ENCODE measurements around the gene VSIR. TPM values are rescaled to one million over a fixed set of nuclear protein-coding genes. Genes with fewer than 3 reads are reported as not detected.

VSIR gene
- total RNA-seq, 1 experiment from 2014 or later: 18.5 TPM

- no peaks in the 10 kb centered on the region for H4K20me1 ChIP-seq (ENCODE audit: insufficient read depth)
- no peaks in the 10 kb centered on the region for H3K27me3 ChIP-seq (ENCODE audit: insufficient read depth, low read length)
- no peaks in the 10 kb centered on the region for H3K79me2 ChIP-seq (ENCODE audit: insufficient read depth, low read length)
- H3K4me3 ChIP-seq (replicated peaks in 1 of 2; ENCODE audit: low read depth in 1 of 2, low read length in 2 of 2): no peak overlapping the region
- ChIA-PET POLR2A (no interaction called here), RAD21 (ENCODE audit: low non-redundant PET in 1 of 2, low total read pairs in 2 of 2, uncharacterized antibody in 2 of 2, unreplicated experiment in 2 of 2) (no interaction called here), CTCF (interaction anchor here (1.2 kb wide), 1 partner anchor 16 kb away, joined by 4 read pairs; no protein-coding TSS in a partner anchor)
- no peak overlapping the region for H3K27ac ChIP-seq (ENCODE audit: low read depth, low read length)
- BruUV-seq (replicated peaks): no TSS peak
- H3K9ac ChIP-seq (ENCODE audit: low read length): no peak overlapping the region
- no peak overlapping the region for H3K4me2 ChIP-seq (ENCODE audit: low read length)
- peaks cover 0 to 14% of the 10 kb centered on the region in 2 experiments; a peak in 2 of 4 replicates for H3K4me1 ChIP-seq (ENCODE audit: control insufficient read depth in 1 of 2, insufficient read depth in 2 of 2, low read length in 2 of 2)
- TF ChIP-seq, protein P1, sequence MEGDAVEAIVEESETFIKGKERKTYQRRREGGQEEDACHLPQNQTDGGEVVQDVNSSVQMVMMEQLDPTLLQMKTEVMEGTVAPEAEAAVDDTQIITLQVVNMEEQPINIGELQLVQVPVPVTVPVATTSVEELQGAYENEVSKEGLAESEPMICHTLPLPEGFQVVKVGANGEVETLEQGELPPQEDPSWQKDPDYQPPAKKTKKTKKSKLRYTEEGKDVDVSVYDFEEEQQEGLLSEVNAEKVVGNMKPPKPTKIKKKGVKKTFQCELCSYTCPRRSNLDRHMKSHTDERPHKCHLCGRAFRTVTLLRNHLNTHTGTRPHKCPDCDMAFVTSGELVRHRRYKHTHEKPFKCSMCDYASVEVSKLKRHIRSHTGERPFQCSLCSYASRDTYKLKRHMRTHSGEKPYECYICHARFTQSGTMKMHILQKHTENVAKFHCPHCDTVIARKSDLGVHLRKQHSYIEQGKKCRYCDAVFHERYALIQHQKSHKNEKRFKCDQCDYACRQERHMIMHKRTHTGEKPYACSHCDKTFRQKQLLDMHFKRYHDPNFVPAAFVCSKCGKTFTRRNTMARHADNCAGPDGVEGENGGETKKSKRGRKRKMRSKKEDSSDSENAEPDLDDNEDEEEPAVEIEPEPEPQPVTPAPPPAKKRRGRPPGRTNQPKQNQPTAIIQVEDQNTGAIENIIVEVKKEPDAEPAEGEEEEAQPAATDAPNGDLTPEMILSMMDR (IDR thresholded peaks at IDR 0.05 in 2 of 3, conservative IDR thresholded peaks at IDR 0.05 in 1 of 3; ENCODE audit: borderline replicate concordance in 1 of 3, insufficient read depth in 1 of 3, low read depth in 2 of 3, low read length in 2 of 3): no peak
- no peak for TF ChIP-seq POLR2AphosphoS5 (IDR thresholded peaks at IDR 0.05; ENCODE audit: low read depth, low read length)
- TF ChIP-seq EZH2 (IDR thresholded peaks at IDR 0.05): no peak
- TF ChIP-seq EZH2phosphoT487 (IDR thresholded peaks at IDR 0.05; ENCODE audit: borderline replicate concordance): no peak
- no peak for TF ChIP-seq ZNF274 (IDR thresholded peaks at IDR 0.05; ENCODE audit: low read depth, low read length)
- TF ChIP-seq SIN3A (IDR thresholded peaks at IDR 0.05; ENCODE audit: low read depth): no peak
- TF ChIP-seq ZFX (IDR thresholded peaks at IDR 0.05): no peak
- no peak for TF ChIP-seq CBX3 (IDR thresholded peaks at IDR 0.05; ENCODE audit: low read depth)
- no peak for TF ChIP-seq EGR1 (IDR thresholded peaks at IDR 0.05; ENCODE audit: low read depth)
- no peak for TF ChIP-seq SP1 (IDR thresholded peaks at IDR 0.05; ENCODE audit: low read depth)
- no peak for TF ChIP-seq POLR2A (IDR thresholded peaks at IDR 0.05; ENCODE audit: borderline replicate concordance, extremely low read depth, insufficient read depth, insufficient read length)
- TF ChIP-seq JUND (IDR thresholded peaks at IDR 0.05): no peak
- TF ChIP-seq YY1 (IDR thresholded peaks at IDR 0.05; ENCODE audit: extremely low read depth, insufficient replicate concordance, low read depth, low read length): no peak
- TF ChIP-seq, protein P2, sequence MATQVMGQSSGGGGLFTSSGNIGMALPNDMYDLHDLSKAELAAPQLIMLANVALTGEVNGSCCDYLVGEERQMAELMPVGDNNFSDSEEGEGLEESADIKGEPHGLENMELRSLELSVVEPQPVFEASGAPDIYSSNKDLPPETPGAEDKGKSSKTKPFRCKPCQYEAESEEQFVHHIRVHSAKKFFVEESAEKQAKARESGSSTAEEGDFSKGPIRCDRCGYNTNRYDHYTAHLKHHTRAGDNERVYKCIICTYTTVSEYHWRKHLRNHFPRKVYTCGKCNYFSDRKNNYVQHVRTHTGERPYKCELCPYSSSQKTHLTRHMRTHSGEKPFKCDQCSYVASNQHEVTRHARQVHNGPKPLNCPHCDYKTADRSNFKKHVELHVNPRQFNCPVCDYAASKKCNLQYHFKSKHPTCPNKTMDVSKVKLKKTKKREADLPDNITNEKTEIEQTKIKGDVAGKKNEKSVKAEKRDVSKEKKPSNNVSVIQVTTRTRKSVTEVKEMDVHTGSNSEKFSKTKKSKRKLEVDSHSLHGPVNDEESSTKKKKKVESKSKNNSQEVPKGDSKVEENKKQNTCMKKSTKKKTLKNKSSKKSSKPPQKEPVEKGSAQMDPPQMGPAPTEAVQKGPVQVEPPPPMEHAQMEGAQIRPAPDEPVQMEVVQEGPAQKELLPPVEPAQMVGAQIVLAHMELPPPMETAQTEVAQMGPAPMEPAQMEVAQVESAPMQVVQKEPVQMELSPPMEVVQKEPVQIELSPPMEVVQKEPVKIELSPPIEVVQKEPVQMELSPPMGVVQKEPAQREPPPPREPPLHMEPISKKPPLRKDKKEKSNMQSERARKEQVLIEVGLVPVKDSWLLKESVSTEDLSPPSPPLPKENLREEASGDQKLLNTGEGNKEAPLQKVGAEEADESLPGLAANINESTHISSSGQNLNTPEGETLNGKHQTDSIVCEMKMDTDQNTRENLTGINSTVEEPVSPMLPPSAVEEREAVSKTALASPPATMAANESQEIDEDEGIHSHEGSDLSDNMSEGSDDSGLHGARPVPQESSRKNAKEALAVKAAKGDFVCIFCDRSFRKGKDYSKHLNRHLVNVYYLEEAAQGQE (IDR thresholded peaks at IDR 0.05; ENCODE audit: low read depth): no peak
- TF ChIP-seq, protein P3, sequence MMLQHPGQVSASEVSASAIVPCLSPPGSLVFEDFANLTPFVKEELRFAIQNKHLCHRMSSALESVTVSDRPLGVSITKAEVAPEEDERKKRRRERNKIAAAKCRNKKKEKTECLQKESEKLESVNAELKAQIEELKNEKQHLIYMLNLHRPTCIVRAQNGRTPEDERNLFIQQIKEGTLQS (IDR thresholded peaks at IDR 0.05): no peak
- TF ChIP-seq, protein P4, sequence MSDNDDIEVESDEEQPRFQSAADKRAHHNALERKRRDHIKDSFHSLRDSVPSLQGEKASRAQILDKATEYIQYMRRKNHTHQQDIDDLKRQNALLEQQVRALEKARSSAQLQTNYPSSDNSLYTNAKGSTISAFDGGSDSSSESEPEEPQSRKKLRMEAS (IDR thresholded peaks at IDR 0.05): no peak
- TF ChIP-seq TCF7L2 (IDR thresholded peaks at IDR 0.05; ENCODE audit: borderline replicate concordance, extremely low read depth, insufficient read depth, insufficient read length): no peak
- H3K9me3 ChIP-seq (ENCODE audit: control insufficient read depth in 1 of 2, insufficient read depth in 1 of 2, low read depth in 1 of 2, low read length in 2 of 2): no peaks in the 10 kb centered on the region
- DNase-seq (ENCODE audit: low read depth, low spot score) (no peak), ATAC-seq (no peak)
- H3K36me3 ChIP-seq (ENCODE audit: control insufficient read depth in 1 of 2, insufficient read depth in 2 of 2, low read length in 2 of 2): no peaks in the 10 kb centered on the region
- H3K9me2 ChIP-seq (ENCODE audit: insufficient read depth): no peaks in the 10 kb centered on the region
- intact Hi-C loops (cut with micrococcal nuclease): no loop called here
- H2AFZ ChIP-seq (ENCODE audit: low read depth, low read length, poor library complexity, severe bottlenecking): no peak overlapping the region
Observed at GRCh38 chr10:71712572-71713134, 60.7 kb downstream of the VSIR start.

All from HCT116 (cell line).